Keratinocyte (primary cell): Measurements from ENCODE around the gene IRF9. TPM values are rescaled to one million over a fixed set of nuclear protein-coding genes. Genes with fewer than 3 reads are reported as not detected.

ENCODE experiments used
- DNase-seq: peaks from one replicate; pipeline ENCODE4 v3.0.0-alpha.2; 2011; ENCODE audit warnings: low read depth, missing footprints, low spot score
- FAIRE-seq: peaks from 2 replicates; lab custom pipeline; 2011; peaks lifted over from hg19 to GRCh38; lab: Jason Lieb, UNC
- H2AFZ ChIP-seq: 2 replicates; pipeline ENCODE4 v1.6.0; 2012; ENCODE audit warnings: low read length, control low read depth, inconsistent platforms; ENCODE audit not compliant: control insufficient read depth
- H3K27ac ChIP-seq: 2 replicates; pipeline ENCODE4 v1.5.1; 2011; ENCODE audit warnings: low read length; ENCODE audit not compliant: control insufficient read depth, insufficient read depth
- H3K27me3 ChIP-seq: 3 replicates; pipeline ENCODE4 v1.6.0; 2011; ENCODE audit warnings: low read length; ENCODE audit not compliant: control insufficient read depth, insufficient read depth; ENCODE audit errors: extremely low read depth
- H3K36me3 ChIP-seq, 2 experiments: 2 replicates in 1 of 2; 3 replicates in 1 of 2; pipeline ENCODE4 v1.5.1; 2011; ENCODE audit warnings: low read length in 2 of 2, mild to moderate bottlenecking in 1 of 2; ENCODE audit not compliant: control insufficient read depth in 2 of 2, insufficient read depth in 2 of 2; ENCODE audit errors: extremely low read depth in 1 of 2
- H3K4me1 ChIP-seq: 3 replicates; pipeline ENCODE4 v1.5.1; 2011; ENCODE audit warnings: low read length; ENCODE audit not compliant: control insufficient read depth, insufficient read depth; ENCODE audit errors: extremely low read depth
- H3K4me2 ChIP-seq: 3 replicates; pipeline ENCODE4 v1.6.0; 2011; ENCODE audit warnings: low read depth, low read length; ENCODE audit not compliant: control insufficient read depth, insufficient read depth; ENCODE audit errors: extremely low read depth
- H3K4me3 ChIP-seq, 3 experiments: fragments of 200-600 bp in 1 of 3; sonication (generic) in 1 of 3; 2 replicates in 2 of 3; 3 replicates in 1 of 3; pipeline ENCODE4 v1.5.1; 2011 to 2016; ENCODE audit warnings: low read length in 3 of 3, mild to moderate bottlenecking in 3 of 3, control low read depth in 2 of 3, inconsistent platforms in 1 of 3, low read depth in 1 of 3, mixed read lengths in 1 of 3, mixed run types in 1 of 3, moderate library complexity in 1 of 3; ENCODE audit not compliant: control insufficient read depth in 2 of 3, insufficient read depth in 2 of 3; ENCODE audit errors: extremely low read depth in 1 of 3
- H3K79me2 ChIP-seq: 2 replicates; pipeline ENCODE4 v1.6.0; 2012; ENCODE audit warnings: low read length; ENCODE audit not compliant: control insufficient read depth, insufficient read depth
- H3K9ac ChIP-seq: 3 replicates; pipeline ENCODE4 v1.6.0; 2011; ENCODE audit warnings: low read length; ENCODE audit not compliant: control insufficient read depth, insufficient read depth; ENCODE audit errors: extremely low read depth
- H3K9me1 ChIP-seq: 3 replicates; pipeline ENCODE4 v1.6.0; 2011; ENCODE audit warnings: low read length; ENCODE audit not compliant: control insufficient read depth, insufficient read depth; ENCODE audit errors: extremely low read depth
- H3K9me3 ChIP-seq: 2 replicates; pipeline ENCODE4 v1.5.1; 2012; ENCODE audit warnings: low read depth, low read length; ENCODE audit not compliant: control insufficient read depth
- H4K20me1 ChIP-seq: 3 replicates; pipeline ENCODE4 v1.6.0; 2011; ENCODE audit warnings: low read length; ENCODE audit not compliant: control insufficient read depth, insufficient read depth; ENCODE audit errors: extremely low read depth
- EZH2 ChIP-seq: IDR thresholded peaks from one replicate; pipeline ENCODE4 v1.6.1; 2012; ENCODE audit warnings: inconsistent platforms, mild to moderate bottlenecking, low read length, moderate library complexity
- dilution Hi-C: fragments of 300-500 bp; cut with MboI; formaldehyde crosslinking; loops from one replicate; pipeline ENCODE4 v1.7.0; 2020; ENCODE audit warnings: low sequenced_read_pairs; ENCODE audit not compliant: extremely low pct_ligation_motif_present
- polyA plus RNA-seq, 5 experiments: library from polyadenylated mRNA; depleted of rRNA in 3 of 5; stranded (reverse) in 3 of 5; stranded (forward) in 1 of 5; unstranded in 1 of 5; fragments of >200 nt; gene quantifications; 1 replicate in 1 of 5; 2 replicates in 3 of 5; 3 replicates in 1 of 5; pipeline versions ENCODE4 v1.2.1 to v1.2.3, GENCODE V29; 2011 to 2012; ENCODE audit warnings: missing spikeins in 2 of 5, low read depth in 1 of 5, low replicate concordance in 1 of 5
- TF ChIP-seq, protein P1 (sequence below), 3 experiments: IDR thresholded peaks in 1 of 3; conservative IDR thresholded peaks in 1 of 3; optimal IDR thresholded peaks in 1 of 3; 2 replicates in 2 of 3; 3 replicates in 1 of 3; pipeline versions ENCODE3 to v1.5.1; 2011; ENCODE audit warnings: low read length in 3 of 3, mild to moderate bottlenecking in 3 of 3, moderate library complexity in 2 of 3, control low read depth in 1 of 3, inconsistent platforms in 1 of 3; ENCODE audit not compliant: insufficient read depth in 2 of 3; ENCODE audit errors: extremely low read depth in 1 of 3

IRF9 gene
- polyA plus RNA-seq, 1 donor (not counting 4 experiments of a cell fraction or from before 2014, with no cell fraction given) = 117 TPM

DNA sequence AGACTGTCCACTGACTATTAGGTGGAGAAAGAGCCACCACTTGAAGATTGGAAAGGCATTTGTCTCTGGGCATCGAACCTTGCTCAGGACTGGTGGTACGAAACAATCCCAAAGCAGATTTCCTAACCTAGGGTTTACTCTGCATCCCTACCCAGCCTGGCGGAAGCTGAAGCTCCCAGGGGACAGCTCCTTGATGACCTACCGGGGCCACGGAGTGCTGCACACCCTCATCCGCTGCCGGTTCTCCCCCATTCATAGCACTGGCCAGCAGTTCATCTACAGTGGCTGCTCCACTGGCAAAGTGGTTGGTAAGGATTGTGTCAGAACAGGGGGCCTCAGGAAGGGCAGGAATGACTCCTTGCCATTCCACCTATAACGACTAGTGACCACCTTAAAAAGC lies 39.9 kb upstream of the IRF9 start:
- no peaks in the 10 kb centered on the region for H3K9me3 ChIP-seq
- peaks cover under 1% of the 10 kb centered on the region for H3K4me1 ChIP-seq
- no peak for DNase-seq
- H3K9ac ChIP-seq = no peak overlapping the region
- H2AFZ ChIP-seq = no peak overlapping the region
- H4K20me1 ChIP-seq = no peaks in the 10 kb centered on the region
- dilution Hi-C loops = no loop called here
- H3K27me3 ChIP-seq = no peaks in the 10 kb centered on the region
- H3K9me1 ChIP-seq = no peaks in the 10 kb centered on the region
- H3K27ac ChIP-seq = no peak overlapping the region
- H3K4me2 ChIP-seq = no peak overlapping the region
- no peak for FAIRE-seq
- no peak overlapping the region for H3K4me3 ChIP-seq
- H3K36me3 ChIP-seq = peaks cover 24 to 35% of the 10 kb centered on the region in 2 experiments
- TF ChIP-seq, protein P1, sequence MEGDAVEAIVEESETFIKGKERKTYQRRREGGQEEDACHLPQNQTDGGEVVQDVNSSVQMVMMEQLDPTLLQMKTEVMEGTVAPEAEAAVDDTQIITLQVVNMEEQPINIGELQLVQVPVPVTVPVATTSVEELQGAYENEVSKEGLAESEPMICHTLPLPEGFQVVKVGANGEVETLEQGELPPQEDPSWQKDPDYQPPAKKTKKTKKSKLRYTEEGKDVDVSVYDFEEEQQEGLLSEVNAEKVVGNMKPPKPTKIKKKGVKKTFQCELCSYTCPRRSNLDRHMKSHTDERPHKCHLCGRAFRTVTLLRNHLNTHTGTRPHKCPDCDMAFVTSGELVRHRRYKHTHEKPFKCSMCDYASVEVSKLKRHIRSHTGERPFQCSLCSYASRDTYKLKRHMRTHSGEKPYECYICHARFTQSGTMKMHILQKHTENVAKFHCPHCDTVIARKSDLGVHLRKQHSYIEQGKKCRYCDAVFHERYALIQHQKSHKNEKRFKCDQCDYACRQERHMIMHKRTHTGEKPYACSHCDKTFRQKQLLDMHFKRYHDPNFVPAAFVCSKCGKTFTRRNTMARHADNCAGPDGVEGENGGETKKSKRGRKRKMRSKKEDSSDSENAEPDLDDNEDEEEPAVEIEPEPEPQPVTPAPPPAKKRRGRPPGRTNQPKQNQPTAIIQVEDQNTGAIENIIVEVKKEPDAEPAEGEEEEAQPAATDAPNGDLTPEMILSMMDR (optimal IDR thresholded peaks at IDR 0.05 in 1 of 3, IDR thresholded peaks at IDR 0.05 in 1 of 3, conservative IDR thresholded peaks at IDR 0.05 in 1 of 3; ENCODE audit: extremely low read depth in 1 of 3, insufficient read depth in 2 of 3, low read length in 3 of 3) = no peak
- TF ChIP-seq EZH2 = no peak
- H3K79me2 ChIP-seq = no peaks in the 10 kb centered on the region

DNA sequence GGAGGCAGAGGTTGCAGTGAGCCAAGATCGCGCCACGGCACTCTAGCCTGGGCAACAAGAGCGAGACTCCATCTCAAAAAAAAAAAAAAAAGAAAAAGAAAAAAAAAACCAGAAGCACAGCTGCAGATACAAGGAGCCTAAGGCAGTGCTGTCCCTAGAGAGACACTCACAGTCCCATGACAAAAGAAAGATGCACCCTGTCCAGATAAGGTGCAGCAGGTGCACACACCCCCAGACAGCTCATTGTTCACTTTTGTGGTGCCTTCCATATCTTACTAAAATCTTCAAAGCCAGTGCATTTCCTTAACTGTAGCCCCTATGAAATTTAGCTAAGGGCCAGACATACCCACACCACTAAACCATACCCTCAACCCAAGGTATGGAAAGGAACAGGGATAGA lies 38.6 kb upstream of the IRF9 start:
- no peaks in the 10 kb centered on the region for H4K20me1 ChIP-seq
- TF ChIP-seq, protein P1 (optimal IDR thresholded peaks at IDR 0.05 in 1 of 3, IDR thresholded peaks at IDR 0.05 in 1 of 3, conservative IDR thresholded peaks at IDR 0.05 in 1 of 3; ENCODE audit: extremely low read depth in 1 of 3, insufficient read depth in 2 of 3, low read length in 3 of 3) = no peak
- TF ChIP-seq EZH2 = no peak
- no peaks in the 10 kb centered on the region for H3K27me3 ChIP-seq
- FAIRE-seq = no peak
- H3K36me3 ChIP-seq = peaks cover 24 to 33% of the 10 kb centered on the region in 2 experiments
- no peak overlapping the region for H3K4me2 ChIP-seq
- no peak overlapping the region for H2AFZ ChIP-seq
- H3K9me1 ChIP-seq = no peaks in the 10 kb centered on the region
- H3K9me3 ChIP-seq = no peaks in the 10 kb centered on the region
- H3K79me2 ChIP-seq = no peaks in the 10 kb centered on the region
- H3K9ac ChIP-seq = no peak overlapping the region
- no peak overlapping the region for H3K4me3 ChIP-seq
- H3K27ac ChIP-seq = no peak overlapping the region
- no peaks in the 10 kb centered on the region for H3K4me1 ChIP-seq
- no peak for DNase-seq
- dilution Hi-C loops = no loop called here
